HG02973 (cell line): ENCODE results near the gene PMEPA1.

Experiments
- ATAC-seq: cut with Tn5 transposase; IDR thresholded peaks from one replicate; pipeline ENCODE4 v1.9.1; 2021; ENCODE audit warnings: moderate library complexity; ENCODE audit not compliant: unreplicated experiment

The PMEPA1 gene

DNA sequence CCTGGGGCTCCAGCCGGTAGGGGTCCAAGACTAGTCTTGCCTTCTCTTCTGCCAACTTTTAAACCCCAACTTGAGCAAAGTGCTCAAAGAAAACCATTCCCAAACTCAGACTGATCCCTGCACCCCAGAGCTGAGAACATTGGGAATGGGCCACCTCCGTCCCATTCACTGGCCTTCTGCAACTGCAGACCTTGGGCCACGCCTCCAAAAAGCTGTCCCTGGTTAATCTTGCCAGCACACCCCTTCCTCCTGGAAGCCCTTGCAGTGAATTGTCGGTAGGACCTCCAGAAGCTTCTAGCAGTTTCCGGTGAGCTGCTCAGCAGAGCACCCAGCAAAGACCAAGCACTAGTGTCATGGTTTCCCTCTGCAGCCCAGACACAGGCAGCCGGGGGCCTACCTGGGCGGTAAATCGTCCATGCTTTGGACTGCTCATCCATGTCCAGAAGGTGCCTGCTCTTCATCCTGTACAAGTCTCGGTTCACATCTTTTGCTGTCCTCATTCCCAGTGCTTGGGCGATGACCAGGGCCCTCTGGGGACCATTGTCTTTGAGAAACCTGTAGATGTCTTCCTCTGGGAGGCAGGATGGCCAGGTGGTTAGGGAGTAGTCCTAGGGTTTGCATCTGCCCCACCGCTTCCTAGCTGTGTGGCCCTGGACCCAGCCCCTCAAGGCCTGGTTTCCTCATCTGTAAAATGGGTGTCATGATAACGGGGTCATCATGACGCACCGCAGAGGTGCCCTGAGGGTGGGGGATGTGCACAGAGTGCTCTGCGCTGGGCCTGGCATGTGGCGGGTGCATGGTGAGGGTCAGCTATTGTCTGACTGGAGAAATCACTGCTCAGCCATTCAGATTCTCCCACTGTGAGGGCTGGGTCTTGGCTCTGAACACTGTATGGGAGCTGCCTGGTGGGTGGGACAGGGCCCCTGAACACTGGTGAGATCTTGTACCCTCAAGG lies 95.0 kb downstream of the PMEPA1 start:
- ATAC-seq = no peak

GRCh38 chr20:57613481-57613921 lies 96.3 kb downstream of the PMEPA1 start:
- ATAC-seq = no peak

GRCh38 chr20:57612916-57613315 lies 96.9 kb downstream of the PMEPA1 start:
- ATAC-seq = no peak

DNA sequence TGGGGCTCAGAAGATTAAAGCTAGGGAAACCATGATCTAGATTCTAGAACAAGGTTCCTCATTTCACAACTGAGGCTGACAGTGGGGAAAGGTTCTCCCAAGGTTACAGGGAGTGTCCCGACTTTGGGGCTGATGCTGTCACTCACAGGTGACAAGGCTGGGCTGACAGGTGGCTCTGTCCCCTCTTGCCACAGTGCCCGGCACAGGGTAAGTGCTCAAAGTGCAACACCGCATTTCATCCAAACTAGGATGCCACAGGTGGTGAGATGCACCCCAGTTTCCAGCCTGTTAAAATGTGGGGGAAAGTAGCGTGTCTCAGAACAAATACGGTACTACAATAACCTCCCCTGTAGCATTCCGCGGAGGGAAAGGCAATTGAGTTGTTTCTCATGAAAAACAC lies 97.4 kb downstream of the PMEPA1 start:
- no peak for ATAC-seq

- no peak for ATAC-seq
These were observed 98.1 kb downstream of the PMEPA1 start for GRCh38 chr20:57611586-57612311.

GRCh38 chr20:57610261-57610952 lies 99.4 kb downstream of the PMEPA1 start:
- no peak for ATAC-seq

DNA sequence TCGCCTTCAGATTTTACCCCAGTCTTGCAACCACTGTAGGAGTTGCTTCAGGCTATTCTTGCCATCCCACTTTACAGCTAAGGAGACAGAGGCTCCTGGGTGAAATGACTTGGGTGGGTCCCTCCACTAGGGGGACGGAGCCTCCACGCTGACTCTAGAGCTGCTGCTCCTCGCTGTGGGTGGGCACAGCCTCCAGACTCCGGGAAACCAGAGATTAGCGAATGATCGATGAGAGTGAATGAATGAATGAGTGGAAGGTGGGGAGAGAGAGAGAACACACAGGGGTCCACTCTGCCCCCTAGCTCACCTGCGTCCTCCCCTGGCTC lies 100.0 kb downstream of the PMEPA1 start:
- no peak for ATAC-seq

- no peak for ATAC-seq
These were observed 100.6 kb downstream of the PMEPA1 start for GRCh38 chr20:57609086-57609841.

DNA sequence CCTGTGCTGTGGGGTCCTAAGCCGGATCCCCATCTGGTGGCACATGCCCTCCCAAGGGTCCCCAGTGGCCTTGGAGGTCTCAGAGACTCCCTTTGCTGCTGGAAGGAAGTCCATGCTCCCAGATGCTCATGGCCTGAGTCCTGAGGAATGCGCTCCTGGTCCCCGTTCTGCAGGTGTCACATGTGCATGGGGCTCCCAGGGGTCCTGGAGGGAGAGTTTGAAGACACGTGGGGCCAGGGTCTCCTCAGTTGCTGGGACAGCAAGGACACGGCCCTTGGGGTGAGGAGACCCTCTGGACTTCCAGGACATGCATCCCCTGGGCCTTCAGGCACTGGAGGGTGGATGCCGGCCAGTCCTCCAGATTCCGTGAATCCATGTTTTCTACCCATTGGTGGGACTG lies 101.3 kb downstream of the PMEPA1 start:
- no peak for ATAC-seq

GRCh38 chr20:57605878-57606277 lies 103.9 kb downstream of the PMEPA1 start:
- ATAC-seq = no peak

DNA sequence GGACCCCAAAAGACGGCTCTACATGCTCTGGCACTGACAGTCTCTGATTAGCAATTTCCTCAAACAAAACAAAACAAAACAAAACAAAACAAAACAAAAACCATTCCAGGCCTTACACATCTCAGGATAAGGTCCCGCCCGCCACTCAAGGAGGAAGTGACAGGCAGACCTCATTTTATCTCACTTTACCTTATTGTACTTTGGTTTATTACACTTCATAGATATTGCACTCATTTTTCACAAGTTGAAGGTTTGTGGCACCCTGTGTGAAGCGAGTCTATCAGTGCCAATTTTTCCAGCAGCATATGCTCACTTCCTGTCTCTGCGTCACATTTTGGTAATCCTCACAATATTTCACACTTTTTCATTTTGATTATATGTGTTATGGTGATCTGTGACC lies 104.8 kb downstream of the PMEPA1 start:
- no peak for ATAC-seq

- ATAC-seq = no peak
These were observed 106.7 kb downstream of the PMEPA1 start for GRCh38 chr20:57603120-57603519.

- ATAC-seq = no peak
These were observed 108.1 kb downstream of the PMEPA1 start for GRCh38 chr20:57601737-57602136.

GRCh38 chr20:57601211-57601570 lies 108.6 kb downstream of the PMEPA1 start:
- ATAC-seq = no peak

GRCh38 chr20:57600320-57601210 lies 109.2 kb downstream of the PMEPA1 start:
- no peak for ATAC-seq

- ATAC-seq = no peak
These were observed 111.3 kb downstream of the PMEPA1 start for GRCh38 chr20:57598491-57598890.
